NCI-H526 treated with DMSO at 0.1 percent for 48 hours (cell line): ENCODE data around the gene ALCAM.
A peak's percentile ranks its signal among the peaks of the same experiment; 100 is the strongest.

Experiments used
- DNase-seq: peaks from one replicate; lab custom pipeline; 2025; lab: John Stamatoyannopoulos, UW

Gene ALCAM

DNA sequence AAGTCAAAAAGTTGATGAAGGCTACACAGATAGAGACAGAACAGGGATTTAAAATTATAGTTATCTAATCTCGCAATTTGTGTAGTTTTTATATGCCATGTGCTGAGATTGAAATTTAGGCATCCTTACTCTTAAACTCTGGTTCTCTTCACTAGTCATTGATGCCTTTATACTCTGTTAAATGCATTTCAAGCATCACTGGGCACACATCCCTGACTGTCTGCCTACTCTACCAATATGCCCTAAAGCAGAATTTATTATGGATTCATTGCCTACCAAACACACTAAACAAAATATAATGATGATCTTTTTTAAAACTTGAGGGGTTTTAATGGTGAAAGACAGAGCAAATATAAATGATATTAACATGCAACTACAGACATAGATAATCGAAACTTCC is 10.3 kb upstream of the ALCAM start:
- no peak for DNase-seq

DNA sequence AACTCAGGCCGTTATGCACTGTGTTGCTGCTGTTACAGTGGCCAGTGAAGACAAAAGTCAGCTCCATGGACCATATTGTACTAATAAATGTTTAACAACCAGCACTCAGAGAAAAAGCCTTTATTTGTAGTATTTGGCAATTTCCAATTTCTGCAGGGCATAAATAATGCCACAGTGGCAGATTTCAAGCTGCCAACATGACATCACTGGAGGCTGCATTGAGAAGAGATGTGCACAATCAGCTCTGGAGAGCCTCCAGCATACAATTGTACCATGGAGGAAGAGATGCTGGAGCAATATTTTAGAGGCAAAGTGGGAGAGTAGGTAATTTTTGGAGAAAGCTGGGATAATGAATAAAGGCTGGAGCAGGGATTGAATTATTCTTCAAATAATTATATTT is 9.7 kb upstream of the ALCAM start:
- no peak for DNase-seq

DNA sequence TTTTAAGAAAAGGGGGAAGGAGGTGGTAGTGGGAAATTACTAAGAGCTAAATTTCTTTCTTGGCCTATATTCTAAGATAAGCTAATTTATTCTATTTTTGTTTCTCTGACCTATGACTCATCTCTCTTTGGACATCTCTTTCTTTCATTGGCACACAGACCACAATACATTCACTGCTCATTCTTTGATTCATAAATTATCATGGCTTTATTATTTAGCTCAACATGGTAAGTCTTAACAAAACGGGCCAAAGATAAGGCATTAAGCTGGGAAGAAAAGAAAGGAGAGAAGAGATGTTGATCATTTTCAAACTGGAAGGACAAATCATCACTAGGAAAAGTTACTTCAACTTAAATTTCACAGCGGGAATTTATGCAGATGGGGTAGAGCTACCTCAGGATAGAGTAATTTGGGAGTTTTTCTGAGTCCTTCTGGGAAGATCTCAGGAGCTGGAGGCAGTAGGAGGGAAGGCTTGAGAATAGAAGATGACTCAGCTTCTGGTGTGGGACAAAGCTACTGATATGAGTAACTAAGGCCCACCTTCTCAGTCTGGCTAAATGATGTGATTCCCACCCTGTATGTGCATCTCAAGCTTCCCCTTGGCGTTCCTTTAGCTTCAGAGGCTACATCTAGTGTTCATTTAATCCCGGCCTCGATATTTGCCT is 7.5 kb upstream of the ALCAM start:
- no peak for DNase-seq

DNA sequence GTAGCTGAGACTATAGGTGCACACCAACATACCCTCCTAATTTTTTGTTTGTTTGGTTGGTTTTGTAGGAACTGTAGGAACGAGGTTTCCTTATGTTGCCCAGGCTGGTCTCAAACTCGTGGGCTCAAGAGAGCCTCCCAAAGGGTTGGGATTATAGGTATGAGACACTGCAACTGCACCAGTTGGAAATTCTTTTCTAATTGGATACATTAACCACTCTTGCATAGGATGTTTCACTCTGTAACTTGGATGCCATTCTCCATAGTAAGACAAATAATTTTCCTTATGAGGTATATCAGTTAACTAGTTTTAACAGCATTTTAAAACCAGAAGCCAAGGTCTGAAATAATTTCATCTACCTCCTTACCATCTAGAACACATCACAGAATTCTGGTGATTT is 6.7 kb upstream of the ALCAM start:
- DNase-seq = no peak

DNA sequence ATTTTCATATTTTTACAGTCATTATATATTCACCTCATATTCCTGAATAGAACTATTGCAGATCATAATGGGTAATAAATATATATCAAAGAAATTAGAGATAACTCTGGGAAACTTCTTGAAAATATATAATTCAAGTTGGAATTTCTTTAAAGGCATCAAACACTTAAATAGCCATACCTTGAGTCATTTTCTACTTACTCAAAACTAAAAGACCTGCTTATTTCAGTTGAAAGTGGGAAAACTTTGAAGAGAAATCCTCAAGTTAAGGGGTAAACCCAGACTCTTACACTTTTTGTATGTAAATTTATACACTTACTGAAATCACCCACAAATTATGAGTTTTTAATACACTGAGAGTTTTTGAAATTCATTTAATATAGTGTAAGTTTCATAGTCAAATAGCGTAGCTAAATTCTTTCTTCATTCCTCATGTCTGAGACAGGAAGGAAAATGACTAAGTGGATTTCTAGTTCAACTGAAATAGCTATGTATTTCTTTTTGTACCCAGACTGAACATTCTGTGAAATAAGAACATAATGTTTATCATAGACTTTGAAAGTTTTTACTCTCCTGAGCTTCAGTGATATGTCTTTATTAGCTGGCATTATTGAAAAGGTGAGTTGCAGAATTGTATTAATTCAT is 4.6 kb upstream of the ALCAM start:
- no peak for DNase-seq

DNA sequence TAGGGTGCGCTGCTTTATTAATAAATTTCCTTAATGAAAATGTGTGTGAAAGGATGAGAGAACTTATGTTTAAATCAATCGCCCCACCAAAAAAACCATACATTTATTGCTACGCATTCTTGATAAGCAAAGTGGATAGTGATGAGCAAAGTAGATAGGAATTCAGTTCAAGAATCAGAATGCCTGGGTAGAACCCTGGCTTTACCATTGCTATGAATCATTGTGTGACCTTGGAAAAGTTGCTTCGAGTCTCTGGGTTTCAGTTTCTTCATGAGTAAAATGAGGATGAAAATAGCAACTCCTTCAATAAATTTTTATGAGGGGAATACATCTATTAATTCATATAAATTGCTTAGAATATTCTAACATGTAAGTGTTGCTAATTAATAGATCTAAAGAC is 2.6 kb upstream of the ALCAM start:
- no peak for DNase-seq

DNA sequence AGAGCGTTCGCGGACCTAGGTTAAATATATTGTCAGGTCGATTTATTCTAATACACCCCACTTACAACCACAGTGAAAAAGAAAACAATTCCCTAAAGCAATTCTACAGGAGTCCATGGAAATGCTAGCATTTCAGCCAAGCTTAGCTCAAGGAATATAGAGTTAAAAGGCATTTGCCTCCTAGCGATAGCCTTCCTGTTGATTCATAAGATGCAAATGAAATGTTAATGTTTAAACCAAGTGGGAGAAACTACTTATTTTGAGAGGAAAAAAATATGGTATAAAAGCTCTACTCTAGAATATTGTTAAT is 1.7 kb upstream of the ALCAM start:
- peak; percentile 90 for DNase-seq

DNA sequence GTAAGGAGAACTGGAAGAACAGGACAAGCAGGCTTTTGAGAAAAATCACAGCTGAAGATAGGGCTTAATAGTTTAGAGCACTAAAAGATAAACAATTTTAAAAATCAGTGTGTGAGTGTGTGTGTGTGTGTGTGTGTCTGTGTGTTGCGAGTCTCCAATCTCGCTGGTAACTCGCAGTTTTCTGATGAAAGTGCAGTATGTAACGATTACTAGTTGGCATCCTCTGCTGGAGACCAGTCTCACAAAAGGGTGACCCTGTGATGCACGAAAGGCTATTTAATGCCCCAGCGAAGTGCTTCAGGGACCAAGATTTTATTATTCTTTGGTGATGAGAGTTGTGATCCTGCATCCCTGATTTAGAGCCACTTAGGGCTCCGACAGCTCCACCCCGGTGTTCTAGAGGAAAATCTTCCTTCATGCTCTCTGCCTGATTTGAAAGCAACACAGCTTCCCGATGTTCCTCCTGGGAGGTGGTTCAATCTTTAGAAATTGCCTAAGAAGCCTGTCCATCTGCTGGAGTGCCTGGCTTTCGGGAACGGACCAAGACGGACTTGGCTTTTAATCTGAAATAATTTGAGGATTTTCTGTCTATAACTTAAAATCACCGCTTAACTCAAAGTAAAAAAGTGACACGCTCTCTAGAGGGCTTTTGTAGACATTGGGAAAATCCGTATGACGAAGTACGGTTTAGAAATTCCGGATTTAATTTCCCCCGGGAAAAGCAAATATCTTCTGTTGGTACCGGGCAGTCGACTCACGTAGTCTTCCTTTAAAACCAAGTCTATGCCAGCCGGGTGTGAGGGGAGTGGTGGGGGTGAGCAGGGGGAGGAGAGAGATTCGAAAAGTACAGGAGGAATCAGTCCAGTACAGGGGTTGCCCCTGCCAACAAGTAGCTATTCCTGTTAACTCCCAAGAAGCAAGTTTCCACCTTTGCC is 1.1 kb upstream of the ALCAM start:
- peak; percentile 90 for DNase-seq

DNA sequence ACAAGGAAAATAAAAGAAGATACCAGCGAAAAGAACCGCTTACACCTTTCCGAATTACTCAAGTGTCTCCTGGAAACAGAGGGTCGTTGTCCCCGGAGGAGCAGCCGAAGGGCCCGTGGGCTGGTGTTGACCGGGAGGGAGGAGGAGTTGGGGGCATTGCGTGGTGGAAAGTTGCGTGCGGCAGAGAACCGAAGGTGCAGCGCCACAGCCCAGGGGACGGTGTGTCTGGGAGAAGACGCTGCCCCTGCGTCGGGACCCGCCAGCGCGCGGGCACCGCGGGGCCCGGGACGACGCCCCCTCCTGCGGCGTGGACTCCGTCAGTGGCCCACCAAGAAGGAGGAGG is 325 bp downstream of the ALCAM start:
- peak; percentile 82 for DNase-seq

DNA sequence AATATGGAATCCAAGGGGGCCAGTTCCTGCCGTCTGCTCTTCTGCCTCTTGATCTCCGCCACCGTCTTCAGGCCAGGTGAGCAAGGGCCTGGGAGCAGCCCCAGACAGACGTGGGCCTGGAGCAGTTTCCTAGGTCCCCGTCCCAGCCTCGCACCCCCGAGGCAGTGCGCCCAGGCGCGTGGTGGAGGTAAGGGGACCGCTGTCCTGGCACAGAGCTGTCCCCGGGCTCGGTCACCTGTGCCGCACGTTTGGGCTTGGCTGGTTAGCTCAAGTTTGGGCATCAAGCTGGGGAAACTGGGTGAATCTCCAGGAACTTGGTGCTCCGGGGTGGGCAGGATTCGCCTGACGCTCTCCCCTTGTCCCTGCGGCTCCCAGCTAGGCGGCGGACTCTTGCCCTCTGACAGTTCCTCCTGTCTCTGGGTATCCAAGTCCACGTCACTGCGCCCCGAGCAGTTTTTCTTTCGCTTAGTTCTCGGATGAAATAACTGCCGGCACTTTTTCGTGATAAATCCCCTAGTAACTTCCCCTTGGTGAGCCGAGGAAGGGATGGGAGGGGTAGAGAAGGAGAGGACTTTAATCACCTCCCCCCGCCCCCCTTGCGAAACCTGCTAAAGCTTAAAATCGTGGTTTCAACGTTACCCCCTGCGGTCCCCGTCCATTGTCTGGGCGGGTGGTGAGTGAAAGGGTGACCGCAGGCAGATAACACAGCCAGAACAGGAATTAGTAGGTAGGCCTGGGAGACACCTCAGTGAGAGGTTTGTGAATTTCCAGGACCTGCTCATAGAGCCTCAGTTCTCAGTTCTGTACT is 901 bp downstream of the ALCAM start:
- DNase-seq = peak; percentile 78

DNA sequence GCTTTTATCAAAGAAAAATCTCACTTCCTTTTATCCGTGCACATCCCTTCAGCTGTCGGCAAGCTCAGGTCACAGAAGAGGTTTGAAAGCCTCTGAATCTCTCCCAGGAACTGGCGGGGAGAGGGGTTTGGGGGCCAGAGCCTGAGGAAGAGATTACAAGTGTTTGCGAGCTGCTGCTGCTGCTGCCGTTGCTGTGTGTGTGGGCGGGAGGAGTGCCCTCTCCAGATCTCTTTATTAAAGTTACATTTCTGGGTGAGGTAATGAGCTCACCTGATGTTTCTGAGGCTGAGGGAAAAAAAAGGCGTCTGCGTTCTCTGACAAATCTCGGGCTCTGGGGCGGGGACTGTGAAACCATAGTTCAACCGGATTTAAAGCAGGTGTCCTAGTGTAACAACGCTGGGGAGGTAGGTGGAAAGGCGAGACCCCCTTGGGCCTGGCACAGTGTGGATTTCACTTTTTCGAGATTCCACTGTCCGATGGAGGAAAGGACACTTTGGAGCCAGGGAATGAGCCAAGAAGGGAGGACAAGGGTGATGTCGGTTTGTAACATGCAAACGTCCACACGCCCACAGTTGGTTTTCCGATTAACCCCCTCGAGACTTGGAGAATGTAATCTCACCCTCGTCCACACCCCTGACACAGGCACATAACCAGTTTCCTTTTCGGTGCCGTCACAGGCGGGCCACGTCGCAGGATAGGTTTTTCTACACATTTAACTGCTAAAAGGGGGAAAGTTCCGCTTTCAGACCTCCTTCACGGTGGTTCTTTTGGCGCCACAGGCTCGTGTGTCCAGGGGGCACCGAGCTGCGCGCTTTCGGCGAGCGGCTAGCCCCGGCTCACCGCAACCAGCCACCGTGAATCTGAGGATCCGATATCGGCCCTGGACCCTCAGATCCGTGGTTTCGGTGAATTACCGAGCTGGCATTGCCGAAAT is 2.1 kb downstream of the ALCAM start:
- peak; percentile 84 for DNase-seq

DNA sequence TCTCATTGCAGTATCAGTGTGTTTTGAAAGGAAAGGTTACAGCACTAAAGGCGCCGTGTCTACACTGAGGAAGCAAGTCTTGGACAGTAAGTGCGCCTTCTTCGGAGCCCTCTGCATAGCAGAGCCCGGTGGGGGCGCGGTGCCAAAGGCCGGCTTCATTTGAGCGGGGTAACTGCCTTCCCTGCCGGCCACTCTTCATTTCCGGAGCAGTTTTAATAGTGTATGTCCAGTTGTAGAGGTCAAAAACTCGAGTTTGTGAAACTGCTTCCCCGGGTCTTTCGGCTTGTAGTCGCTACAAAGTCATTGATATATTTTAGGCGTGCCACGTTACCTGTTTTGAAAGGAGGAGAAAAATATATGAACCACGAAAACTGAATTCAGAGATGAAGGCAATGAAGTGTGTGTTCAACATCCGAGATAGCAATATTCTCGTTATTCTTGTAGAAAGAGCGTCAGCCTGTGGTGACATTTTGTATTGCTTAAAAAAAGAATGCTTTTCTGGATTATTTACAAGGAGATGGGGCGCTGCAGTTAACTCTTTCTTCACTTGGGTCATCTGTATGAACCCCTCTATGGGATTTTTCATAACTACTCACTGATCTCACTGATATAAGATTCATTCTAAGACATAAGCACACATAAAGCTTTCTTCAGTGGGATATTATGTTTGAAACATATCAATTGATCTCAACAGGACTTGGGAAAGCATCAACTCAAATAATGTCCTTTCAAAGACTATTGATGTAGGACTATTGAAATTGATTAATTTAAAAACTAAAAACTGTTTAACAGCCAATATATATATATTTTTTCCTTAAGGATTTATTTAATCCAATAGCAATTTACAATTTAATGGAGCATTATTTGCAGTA is 3.0 kb downstream of the ALCAM start:
- peak; percentile 86 for DNase-seq

DNA sequence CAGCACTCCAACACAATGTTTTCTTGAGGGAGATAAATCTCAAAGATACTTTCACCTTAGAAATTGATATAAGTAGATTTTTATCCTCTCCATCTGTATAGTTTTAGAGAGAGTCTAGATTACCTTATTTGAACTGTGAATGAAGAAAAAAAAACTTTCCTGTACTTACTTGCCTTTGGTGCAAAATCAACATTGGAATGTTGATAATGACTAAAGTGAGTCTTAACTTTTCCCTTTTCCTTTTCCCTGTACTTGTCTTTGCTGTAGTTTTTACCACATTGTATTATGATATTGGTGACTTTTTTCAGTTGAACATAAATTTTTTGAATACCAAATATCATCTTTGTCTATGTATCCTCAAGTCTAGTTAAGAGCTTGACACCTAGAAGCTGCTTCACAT is 6.7 kb downstream of the ALCAM start:
- DNase-seq = no peak

DNA sequence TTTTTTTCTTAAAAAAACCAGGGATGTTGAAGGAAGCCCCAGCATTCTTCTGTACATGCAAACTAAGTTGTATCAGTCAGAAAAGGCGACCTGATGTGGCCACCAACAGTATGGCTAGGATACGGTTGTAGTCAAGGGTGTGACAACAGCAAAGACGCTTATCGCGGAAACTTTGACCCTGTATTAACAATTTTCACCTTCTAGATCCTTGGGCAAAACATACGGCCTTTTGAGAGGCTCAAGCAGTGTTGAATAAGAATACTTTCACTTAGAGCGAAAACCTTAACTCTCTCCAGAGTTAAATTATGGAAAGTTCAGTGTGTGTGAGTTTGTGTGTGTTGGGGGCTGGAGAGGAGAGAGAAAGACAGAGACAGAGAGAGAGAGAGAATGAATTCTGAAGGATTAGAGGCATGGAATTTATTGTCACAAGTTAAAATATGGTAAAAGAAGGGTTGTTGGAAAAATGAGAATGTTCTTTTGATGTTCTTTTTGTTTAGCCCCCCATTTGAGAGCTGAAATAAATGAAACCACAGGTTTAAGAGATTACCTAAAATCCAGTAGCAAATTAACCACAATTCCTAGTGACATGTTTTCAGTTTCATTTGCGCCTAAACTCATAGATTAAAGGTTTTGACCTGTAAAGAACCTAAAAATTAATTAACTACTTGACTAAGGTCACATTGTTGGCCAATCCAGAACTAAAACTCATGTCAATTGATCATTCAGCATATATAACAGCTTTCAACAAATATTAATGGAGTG is 9.2 kb downstream of the ALCAM start:
- DNase-seq = no peak

DNA sequence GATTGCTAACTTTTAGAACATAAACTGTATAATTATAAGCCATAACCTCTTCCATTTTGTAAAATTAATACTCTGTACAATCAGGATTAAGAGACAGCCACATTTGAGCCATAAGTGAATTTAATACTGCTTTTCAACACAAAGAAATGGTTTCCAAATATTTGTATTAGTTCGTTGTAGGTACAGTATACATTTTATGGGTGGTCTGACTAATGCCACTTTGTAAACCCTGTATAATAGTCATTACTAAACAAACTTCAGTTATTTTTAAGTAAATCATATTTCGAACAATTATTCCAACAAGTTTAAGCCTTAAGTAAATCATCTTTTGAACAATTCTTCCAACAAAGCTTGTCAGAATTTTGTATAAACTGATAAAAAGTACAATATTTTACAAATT is 11.0 kb downstream of the ALCAM start:
- no peak for DNase-seq

DNA sequence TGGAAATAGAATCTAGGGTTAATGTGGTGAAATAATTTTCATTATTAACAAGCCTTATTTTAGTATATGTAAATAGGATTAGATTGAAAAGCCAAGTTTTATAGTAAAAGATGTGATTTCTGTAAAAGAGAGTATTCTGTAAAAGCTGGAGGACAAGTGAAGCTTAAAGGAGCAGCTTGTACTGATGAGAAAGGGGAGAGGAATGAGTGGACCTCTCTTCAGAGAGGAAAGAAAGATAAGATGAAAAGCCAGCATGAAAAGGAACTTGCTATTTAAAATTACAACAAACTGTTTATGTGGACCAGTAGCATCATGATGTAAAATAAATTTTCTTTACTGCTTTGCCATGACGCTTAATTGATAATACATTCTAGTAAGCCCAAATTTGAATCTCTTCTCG is 18.5 kb downstream of the ALCAM start:
- DNase-seq = no peak

DNA sequence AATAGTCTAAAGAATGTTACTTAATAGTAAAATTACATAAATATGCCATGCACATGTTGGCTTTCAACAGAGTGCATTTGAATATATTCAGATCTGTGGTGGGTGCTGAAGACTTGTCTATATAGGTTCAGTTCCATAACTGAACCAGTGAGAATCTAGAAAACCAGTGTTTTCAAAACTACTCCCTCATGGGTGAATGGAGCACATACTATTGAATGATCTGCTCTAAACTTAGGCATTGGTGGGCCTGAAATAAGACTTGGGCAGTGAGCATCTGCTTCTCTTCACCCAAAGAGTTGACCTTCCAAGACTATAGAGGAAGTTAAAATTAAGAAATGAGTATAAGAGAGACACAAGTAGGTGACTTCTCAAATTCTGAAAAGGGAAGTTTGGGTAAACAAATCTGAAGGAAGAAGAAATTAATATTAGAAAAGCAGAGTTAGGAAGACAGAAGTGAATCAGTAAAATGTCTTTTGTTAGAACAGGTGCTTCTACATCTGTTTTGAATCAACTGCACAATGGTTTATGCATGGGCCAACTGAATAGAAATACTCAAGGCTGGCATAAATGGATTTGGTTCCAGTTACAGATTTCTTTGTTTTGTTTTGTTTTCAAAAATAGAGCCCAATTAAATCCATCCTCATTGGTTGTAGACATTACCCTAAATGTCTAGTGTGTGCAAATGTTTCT is 19.3 kb downstream of the ALCAM start:
- DNase-seq = no peak

DNA sequence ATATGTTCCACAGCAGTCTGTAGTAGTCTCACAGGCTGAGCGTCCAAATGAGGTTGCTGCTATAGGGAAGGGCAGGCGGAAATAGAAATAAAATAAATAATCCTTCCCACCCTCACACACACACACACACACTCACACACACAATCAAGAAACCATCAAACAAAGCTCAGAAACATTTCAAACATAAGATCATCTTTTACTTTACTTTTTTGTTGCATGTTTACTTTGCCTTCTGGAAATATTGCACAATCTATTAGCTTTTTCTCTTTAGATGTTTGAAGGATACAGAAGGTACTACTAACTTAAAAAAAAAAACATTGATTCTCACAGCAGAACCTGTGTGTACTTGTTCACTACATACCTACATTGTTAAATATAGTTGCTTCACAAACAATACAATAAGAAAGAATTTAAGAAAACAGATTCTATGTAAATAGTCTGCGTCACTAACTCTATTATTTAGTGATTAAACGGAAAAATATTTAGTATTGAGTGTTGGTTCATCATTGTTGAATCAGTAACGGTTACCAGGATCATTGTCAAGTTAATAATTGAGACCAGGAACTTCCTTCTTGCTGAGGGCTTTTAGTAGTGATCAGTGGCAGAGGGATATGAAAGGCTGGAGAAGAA is 20.5 kb downstream of the ALCAM start:
- DNase-seq = no peak

DNA sequence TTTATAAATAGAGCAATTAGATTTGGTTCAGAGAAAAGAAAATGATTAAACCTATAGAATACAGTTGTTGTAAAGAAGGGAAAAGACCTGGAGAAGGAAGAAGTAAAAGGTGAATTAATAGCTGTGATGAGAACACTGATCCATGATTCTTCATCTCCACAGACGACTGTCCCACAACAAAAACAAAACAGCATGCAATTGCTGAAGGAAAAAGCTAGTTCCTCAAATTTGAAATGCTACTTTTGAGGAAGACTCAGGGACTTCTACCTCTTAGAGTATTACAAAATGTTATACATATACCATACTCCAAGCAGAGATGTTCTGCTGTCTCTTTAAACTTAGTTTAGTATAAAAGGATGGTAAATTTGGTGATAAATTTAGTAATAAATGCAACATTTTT is 21.5 kb downstream of the ALCAM start:
- no peak for DNase-seq
